Tibial nerve (tissue), 4 donors: Measurements from ENCODE around the gene ERF. TPM values are rescaled to one million over a fixed set of nuclear protein-coding genes. Genes with fewer than 3 reads are reported as not detected.

Experiments used
- DNase-seq, 2 donors: peaks; one replicate each; pipeline ENCODE4 v3.0.0-alpha.2; 2019; ENCODE audit warnings: low spot score in 2 of 2
- H3K27ac ChIP-seq, 4 donors: fragments of 200-600 bp; sonication (generic) in 3 of 4; one replicate each; pipeline ENCODE4 v1.5.1; 2017 to 2019; ENCODE audit warnings: mild to moderate bottlenecking in 1 of 4
- H3K27me3 ChIP-seq, 2 donors: fragments of 200-600 bp; sonication (generic) in 1 of 2; one replicate each; pipeline versions ENCODE4 v1.5.1 to v1.6.0; 2017 to 2019
- H3K36me3 ChIP-seq, 3 donors: fragments of 200-600 bp; sonication (generic); one replicate each; pipeline ENCODE4 v1.5.1; 2018 to 2019
- H3K4me1 ChIP-seq, 4 donors: fragments of 200-600 bp; sonication (generic) in 3 of 4; one replicate each; pipeline ENCODE4 v1.5.1; 2017 to 2019
- H3K4me3 ChIP-seq, 4 donors: fragments of 200-600 bp; sonication (generic) in 3 of 4; one replicate each; pipeline ENCODE4 v1.5.1; 2017 to 2019; ENCODE audit warnings: mild to moderate bottlenecking in 1 of 4, moderate library complexity in 1 of 4
- H3K9me3 ChIP-seq, 4 donors: fragments of 200-600 bp; sonication (generic) in 3 of 4; one replicate each; pipeline ENCODE4 v1.5.1; 2017 to 2019
- EP300 ChIP-seq, 2 donors: sonication (generic); formaldehyde crosslinking; IDR thresholded peaks; one replicate each; pipeline ENCODE4 v1.6.1; 2017; ENCODE audit warnings: antibody characterized with exemption in 2 of 2, mild to moderate bottlenecking in 1 of 2
- POLR2A ChIP-seq, 2 donors: fragments of 450-650 bp; IDR thresholded peaks; one replicate each; pipeline ENCODE4 v1.6.1; 2017; ENCODE audit warnings: antibody characterized with exemption in 2 of 2, mild to moderate bottlenecking in 2 of 2, moderate library complexity in 2 of 2
- WGBS, 2 donors: methylation state at CpG; one replicate each; pipeline ENCODE4 v1.1.5; 2018; 5-methylcytosine and 5-hydroxymethylcytosine counted together
- total RNA-seq, 4 donors: library from RNA; depleted of rRNA; stranded (reverse); fragments of >200 nt; gene quantifications; one replicate each; pipeline ENCODE4 v1.1.0, GENCODE V29; 2016
- TF ChIP-seq, protein P1 (sequence below), 5 experiments: fragments of 200-600 bp in 3 of 5; fragments of 450-650 bp in 2 of 5; sonication (generic) in 3 of 5; IDR thresholded peaks; one replicate each; pipeline ENCODE4 v1.5.1; 2016 to 2019; ENCODE audit warnings: antibody characterized with exemption in 5 of 5, mild to moderate bottlenecking in 3 of 5, moderate library complexity in 2 of 5

The ERF gene
- total RNA-seq, 4 donors from 2014 or later, result 30.4 to 42.6 (median 35.1) TPM

GRCh38 chr19:42285541-42285941, 30.6 kb upstream of the ERF start:
- Histone ChIP-seq H3K36me3 (peaks cover 0 to 38% (median 17%) of the 10 kb centered on the region in 3 donors), H3K4me1 (peaks cover 3 to 55% (median 48%) of the 10 kb centered on the region in 4 donors), H3K4me3 (peak overlapping the region in 3 of 4 donors; percentile 45 to 74 (median 72)), H3K27me3 (no peaks in the 10 kb centered on the region), H3K27ac (peak overlapping the region; percentile 72 to 96 (median 92)), H3K9me3 (no peaks in the 10 kb centered on the region)
- 13 to 22% methylated on average over 5 of the region's 5 CpGs for whole genome bisulfite sequencing, 2 donors
- no peak for DNase-seq
- TF ChIP-seq POLR2A (IDR thresholded peaks at IDR 0.05) (no peak), EP300 (IDR thresholded peaks at IDR 0.05) (no peak)
- TF ChIP-seq, protein P1, sequence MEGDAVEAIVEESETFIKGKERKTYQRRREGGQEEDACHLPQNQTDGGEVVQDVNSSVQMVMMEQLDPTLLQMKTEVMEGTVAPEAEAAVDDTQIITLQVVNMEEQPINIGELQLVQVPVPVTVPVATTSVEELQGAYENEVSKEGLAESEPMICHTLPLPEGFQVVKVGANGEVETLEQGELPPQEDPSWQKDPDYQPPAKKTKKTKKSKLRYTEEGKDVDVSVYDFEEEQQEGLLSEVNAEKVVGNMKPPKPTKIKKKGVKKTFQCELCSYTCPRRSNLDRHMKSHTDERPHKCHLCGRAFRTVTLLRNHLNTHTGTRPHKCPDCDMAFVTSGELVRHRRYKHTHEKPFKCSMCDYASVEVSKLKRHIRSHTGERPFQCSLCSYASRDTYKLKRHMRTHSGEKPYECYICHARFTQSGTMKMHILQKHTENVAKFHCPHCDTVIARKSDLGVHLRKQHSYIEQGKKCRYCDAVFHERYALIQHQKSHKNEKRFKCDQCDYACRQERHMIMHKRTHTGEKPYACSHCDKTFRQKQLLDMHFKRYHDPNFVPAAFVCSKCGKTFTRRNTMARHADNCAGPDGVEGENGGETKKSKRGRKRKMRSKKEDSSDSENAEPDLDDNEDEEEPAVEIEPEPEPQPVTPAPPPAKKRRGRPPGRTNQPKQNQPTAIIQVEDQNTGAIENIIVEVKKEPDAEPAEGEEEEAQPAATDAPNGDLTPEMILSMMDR (IDR thresholded peaks at IDR 0.05), result no peak

DNA sequence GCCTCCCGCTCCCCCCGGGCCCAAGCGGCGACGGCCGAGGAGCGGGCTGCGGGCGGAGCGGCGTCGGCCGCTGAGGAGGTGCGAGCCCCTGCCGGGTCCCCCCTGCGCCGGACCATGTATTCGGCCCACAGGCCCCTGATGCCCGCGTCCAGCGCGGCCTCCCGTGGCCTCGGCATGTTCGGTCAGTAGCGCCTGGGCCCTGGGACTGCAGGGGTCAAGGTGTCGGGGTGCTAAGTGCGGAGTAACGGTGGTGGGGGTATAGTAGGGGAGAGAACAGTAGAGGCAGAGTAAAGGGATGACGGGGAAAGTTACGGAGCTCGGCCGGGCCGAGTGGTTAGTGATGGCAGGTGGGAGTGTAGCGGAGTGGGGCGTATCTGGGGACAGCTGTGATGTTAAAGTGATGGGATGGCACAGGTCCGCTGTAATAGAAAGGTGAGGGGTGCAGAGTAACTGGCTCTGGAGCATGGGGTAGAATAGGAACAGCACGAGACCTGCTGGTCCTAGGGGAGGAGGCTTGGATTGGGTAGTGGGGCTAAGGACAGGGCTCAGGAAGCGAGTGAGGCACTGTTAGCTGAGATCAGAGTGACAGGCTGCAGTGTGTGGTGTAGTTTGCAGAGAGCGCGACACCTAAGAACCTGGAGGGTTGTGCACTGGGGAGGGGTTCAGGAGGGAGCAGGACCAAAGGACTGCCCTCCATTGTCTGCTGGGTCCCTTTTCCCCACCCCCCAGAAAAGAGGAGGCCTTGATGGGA, 29.8 kb upstream of the ERF start:
- TF ChIP-seq EP300 (IDR thresholded peaks at IDR 0.05), result no peak
- TF ChIP-seq, protein P1 (IDR thresholded peaks at IDR 0.05), result no peak
- no peak for TF ChIP-seq POLR2A (IDR thresholded peaks at IDR 0.05)
- Histone ChIP-seq H3K4me3 (peak overlapping the region; percentile 45 to 74 (median 64)), H3K36me3 (peaks cover 0 to 30% (median 13%) of the 10 kb centered on the region in 3 donors), H3K9me3 (no peaks in the 10 kb centered on the region), H3K27me3 (no peaks in the 10 kb centered on the region), H3K4me1 (peaks cover 3 to 56% (median 48%) of the 10 kb centered on the region in 4 donors), H3K27ac (peak overlapping the region; percentile 72 to 96 (median 92))
- WGBS, 2 donors, result 2 to 4% methylated on average over 30 to 39 of the region's 41 CpGs
- no peak for DNase-seq

- TF ChIP-seq, protein P1 (IDR thresholded peaks at IDR 0.05), result no peak
- TF ChIP-seq POLR2A (IDR thresholded peaks at IDR 0.05), result peak; percentile 40 to 50
- no peak for TF ChIP-seq EP300 (IDR thresholded peaks at IDR 0.05)
- Histone ChIP-seq H3K27me3 (no peaks in the 10 kb centered on the region), H3K9me3 (no peaks in the 10 kb centered on the region), H3K27ac (peak overlapping the region; percentile 70 to 97 (median 96)), H3K4me1 (peaks cover 3 to 62% (median 55%) of the 10 kb centered on the region in 4 donors), H3K4me3 (peak overlapping the region in 3 of 4 donors; percentile 54 to 72 (median 57)), H3K36me3 (peaks cover 0 to 23% (median 6%) of the 10 kb centered on the region in 3 donors)
- peak; percentile 38 to 49 for DNase-seq
- 0% methylated on average over 19 of the region's 76 CpGs; no CpG with 5 or more reads in 1 of the 2 donors for WGBS, 2 donors
Measured at GRCh38 chr19:42284066-42284501, 29.2 kb upstream of the ERF start.

DNA sequence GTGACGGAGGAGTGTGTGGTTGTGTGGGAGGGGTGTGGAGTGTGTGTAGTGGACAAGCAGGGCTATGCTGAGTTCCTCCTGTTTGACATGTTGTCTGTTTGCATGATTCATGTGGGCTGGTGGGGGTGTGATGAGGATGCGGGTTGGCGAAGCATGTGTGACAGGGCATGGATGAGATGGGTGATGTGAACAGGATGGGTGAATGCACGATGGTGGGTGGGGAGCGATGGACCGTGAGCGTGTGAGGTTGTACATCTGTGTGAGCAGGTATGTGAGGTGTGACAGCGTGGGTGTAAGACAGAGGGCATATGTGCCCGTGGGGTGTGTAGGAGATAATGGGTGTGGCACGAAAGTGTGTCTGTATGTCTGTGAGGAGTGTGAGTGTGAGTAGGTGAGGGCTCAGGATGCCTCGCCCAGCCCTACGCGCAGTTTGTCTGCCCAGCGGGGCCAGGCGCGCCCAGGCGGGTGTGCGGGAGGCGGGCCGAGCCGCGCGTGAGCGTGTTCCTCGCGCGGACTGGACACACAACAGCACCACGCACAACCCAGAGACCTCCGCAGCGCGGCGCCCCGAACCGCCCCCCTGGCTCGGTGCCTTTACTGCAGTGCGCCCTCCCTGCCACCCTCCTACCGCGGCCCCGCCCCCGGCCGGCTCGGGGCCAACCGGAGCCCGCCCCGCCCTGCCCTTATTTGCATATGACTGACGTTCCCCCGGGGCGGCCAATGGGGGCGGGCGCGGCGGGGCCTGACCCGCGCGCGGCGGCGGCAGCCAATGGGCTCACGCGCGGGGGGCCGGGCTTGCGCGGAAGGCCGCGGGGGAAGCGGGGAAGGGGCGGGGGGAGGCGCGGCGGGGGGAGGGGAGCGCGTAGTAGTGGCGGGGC, 28.5 kb upstream of the ERF start:
- Histone ChIP-seq H3K27me3 (no peaks in the 10 kb centered on the region), H3K36me3 (peaks cover 0 to 17% (median 4%) of the 10 kb centered on the region in 3 donors), H3K4me1 (peaks cover 3 to 68% (median 61%) of the 10 kb centered on the region in 4 donors), H3K4me3 (peak overlapping the region; percentile 44 to 72 (median 56)), H3K27ac (peak overlapping the region; percentile 96 to 99 (median 97)), H3K9me3 (no peaks in the 10 kb centered on the region)
- WGBS, 2 donors, result 2 to 4% methylated on average over 35 of the region's 74 CpGs
- TF ChIP-seq, protein P1 (IDR thresholded peaks at IDR 0.05), result peak in 2 of 5 experiments; percentile 26 to 38
- TF ChIP-seq POLR2A (IDR thresholded peaks at IDR 0.05), result peak in 1 of 2 donors; percentile 72
- TF ChIP-seq EP300 (IDR thresholded peaks at IDR 0.05), result peak in 1 of 2 donors; percentile 86
- peak; percentile 96 to 97 for DNase-seq
